Breast epithelium (tissue), 4 donors: Measurements from ENCODE around the gene VSNL1. TPM values are rescaled to one million over a fixed set of nuclear protein-coding genes. Genes with fewer than 3 reads are reported as not detected.

Source experiments
- DNase-seq, 2 donors: peaks; one replicate each; pipeline ENCODE4 v3.0.0-alpha.2; 2019; ENCODE audit warnings: low spot score in 2 of 2
- H3K27ac ChIP-seq, 2 donors: fragments of 200-600 bp; sonication (generic) in 1 of 2; one replicate each; pipeline ENCODE4 v1.5.1; 2016 to 2019; ENCODE audit warnings: mild to moderate bottlenecking in 1 of 2
- H3K27me3 ChIP-seq, 2 donors: fragments of 200-600 bp; sonication (generic) in 1 of 2; one replicate each; pipeline versions ENCODE4 v1.5.1 to v1.6.0; 2017 to 2019; ENCODE audit warnings: control low read depth in 1 of 2, mild to moderate bottlenecking in 1 of 2
- H3K36me3 ChIP-seq: fragments of 200-600 bp; one replicate; pipeline ENCODE4 v1.5.1; 2019
- H3K4me1 ChIP-seq, 2 donors: fragments of 200-600 bp; sonication (generic); one replicate each; pipeline ENCODE4 v1.5.1; 2016 to 2019; ENCODE audit warnings: control low read depth in 1 of 2
- H3K4me3 ChIP-seq, 3 donors: fragments of 200-600 bp; sonication (generic); 1 replicate in 2 of 3; 2 replicates in 1 of 3; pipeline ENCODE4 v1.5.1; 2016 to 2019; ENCODE audit warnings: mild to moderate bottlenecking in 3 of 3, moderate library complexity in 2 of 3
- H3K9me3 ChIP-seq, 2 donors: fragments of 200-600 bp; sonication (generic) in 1 of 2; one replicate each; pipeline ENCODE4 v1.5.1; 2016 to 2019; ENCODE audit warnings: control low read depth in 1 of 2
- POLR2A ChIP-seq: fragments of 450-650 bp; IDR thresholded peaks from one replicate; pipeline ENCODE4 v1.6.1; 2016; ENCODE audit warnings: antibody characterized with exemption, mild to moderate bottlenecking, moderate library complexity
- POLR2AphosphoS5 ChIP-seq, 3 donors: sonication (generic); formaldehyde crosslinking; IDR thresholded peaks; one replicate each; pipeline ENCODE4 v1.6.1; 2017; ENCODE audit warnings: antibody characterized with exemption in 3 of 3
- intact Hi-C: fragments of 100-400 bp; cut with DNase I; formaldehyde crosslinking; loops from one replicate; pipeline ENCODE4 v1.15.1; 2023; ENCODE audit warnings: low total_unique reads
- total RNA-seq, 3 donors: library from RNA; depleted of rRNA; stranded (reverse); fragments of >200 nt; gene quantifications; one replicate each; pipeline ENCODE4 v1.1.0, GENCODE V29; 2016
- TF ChIP-seq, protein P1 (sequence below), 3 donors: fragments of 450-650 bp; IDR thresholded peaks; one replicate each; pipeline ENCODE4 v1.5.1; 2016 to 2017; ENCODE audit warnings: antibody characterized with exemption in 3 of 3, mild to moderate bottlenecking in 3 of 3, moderate library complexity in 3 of 3

Gene VSNL1
- total RNA-seq, 3 donors from 2014 or later, result 0.80 to 6.9 (median 2.6) TPM

GRCh38 chr2:17660219-17660618 is 119.7 kb downstream of the VSNL1 start:
- no peak for TF ChIP-seq POLR2AphosphoS5 (IDR thresholded peaks at IDR 0.05)
- TF ChIP-seq POLR2A, result no peak
- TF ChIP-seq, protein P1, sequence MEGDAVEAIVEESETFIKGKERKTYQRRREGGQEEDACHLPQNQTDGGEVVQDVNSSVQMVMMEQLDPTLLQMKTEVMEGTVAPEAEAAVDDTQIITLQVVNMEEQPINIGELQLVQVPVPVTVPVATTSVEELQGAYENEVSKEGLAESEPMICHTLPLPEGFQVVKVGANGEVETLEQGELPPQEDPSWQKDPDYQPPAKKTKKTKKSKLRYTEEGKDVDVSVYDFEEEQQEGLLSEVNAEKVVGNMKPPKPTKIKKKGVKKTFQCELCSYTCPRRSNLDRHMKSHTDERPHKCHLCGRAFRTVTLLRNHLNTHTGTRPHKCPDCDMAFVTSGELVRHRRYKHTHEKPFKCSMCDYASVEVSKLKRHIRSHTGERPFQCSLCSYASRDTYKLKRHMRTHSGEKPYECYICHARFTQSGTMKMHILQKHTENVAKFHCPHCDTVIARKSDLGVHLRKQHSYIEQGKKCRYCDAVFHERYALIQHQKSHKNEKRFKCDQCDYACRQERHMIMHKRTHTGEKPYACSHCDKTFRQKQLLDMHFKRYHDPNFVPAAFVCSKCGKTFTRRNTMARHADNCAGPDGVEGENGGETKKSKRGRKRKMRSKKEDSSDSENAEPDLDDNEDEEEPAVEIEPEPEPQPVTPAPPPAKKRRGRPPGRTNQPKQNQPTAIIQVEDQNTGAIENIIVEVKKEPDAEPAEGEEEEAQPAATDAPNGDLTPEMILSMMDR (IDR thresholded peaks at IDR 0.05), result no peak
- no peaks in the 10 kb centered on the region for H3K27me3 ChIP-seq
- no peaks in the 10 kb centered on the region for H3K4me1 ChIP-seq
- no peak overlapping the region for H3K4me3 ChIP-seq
- no peak overlapping the region for H3K27ac ChIP-seq
- H3K9me3 ChIP-seq, result no peaks in the 10 kb centered on the region
- intact Hi-C loops, result no loop called here
- DNase-seq, result no peak
- no peaks in the 10 kb centered on the region for H3K36me3 ChIP-seq

GRCh38 chr2:17661460-17661859 is 121.0 kb downstream of the VSNL1 start:
- Histone ChIP-seq H3K4me1 (no peaks in the 10 kb centered on the region), H3K9me3 (no peaks in the 10 kb centered on the region), H3K36me3 (no peaks in the 10 kb centered on the region), H3K27ac (no peak overlapping the region), H3K4me3 (no peak overlapping the region), H3K27me3 (no peaks in the 10 kb centered on the region)
- intact Hi-C loops, result no loop called here
- no peak for DNase-seq
- TF ChIP-seq POLR2A, result no peak
- TF ChIP-seq POLR2AphosphoS5 (IDR thresholded peaks at IDR 0.05), result no peak
- TF ChIP-seq, protein P1 (IDR thresholded peaks at IDR 0.05), result no peak

- no peak overlapping the region for H3K4me3 ChIP-seq
- no peak overlapping the region for H3K27ac ChIP-seq
- intact Hi-C loops, result no loop called here
- no peaks in the 10 kb centered on the region for H3K9me3 ChIP-seq
- TF ChIP-seq POLR2A, result no peak
- TF ChIP-seq, protein P1 (IDR thresholded peaks at IDR 0.05), result no peak
- TF ChIP-seq POLR2AphosphoS5 (IDR thresholded peaks at IDR 0.05), result no peak
- H3K36me3 ChIP-seq, result no peaks in the 10 kb centered on the region
- no peaks in the 10 kb centered on the region for H3K4me1 ChIP-seq
- H3K27me3 ChIP-seq, result no peaks in the 10 kb centered on the region
- no peak for DNase-seq
Measured at GRCh38 chr2:17662723-17663122, 122.2 kb downstream of the VSNL1 start.

DNA sequence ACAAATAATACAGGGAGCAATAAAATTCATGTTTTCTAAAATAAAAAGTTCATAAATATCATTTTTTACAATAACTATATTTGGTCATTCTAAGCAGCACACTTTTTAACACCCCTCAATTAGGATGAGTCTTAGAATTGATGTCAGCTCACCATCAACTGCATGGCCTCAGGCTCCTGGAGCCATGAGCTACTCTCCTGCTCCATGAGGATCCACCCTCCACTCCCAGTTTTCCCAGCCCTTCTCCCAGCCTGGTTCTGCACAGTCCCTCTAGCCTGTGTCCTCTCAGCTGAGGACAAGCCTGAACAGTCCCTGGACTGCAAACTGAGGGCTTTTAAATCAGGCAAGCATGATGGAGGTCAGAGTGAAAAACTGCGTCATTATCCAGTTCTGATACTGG is 124.0 kb downstream of the VSNL1 start:
- no peak overlapping the region for H3K27ac ChIP-seq
- TF ChIP-seq POLR2A (no peak), POLR2AphosphoS5 (IDR thresholded peaks at IDR 0.05) (no peak)
- TF ChIP-seq, protein P1 (IDR thresholded peaks at IDR 0.05), result no peak
- intact Hi-C loops, result no loop called here
- H3K4me3 ChIP-seq, result no peak overlapping the region
- no peaks in the 10 kb centered on the region for H3K36me3 ChIP-seq
- DNase-seq, result no peak
- no peaks in the 10 kb centered on the region for H3K9me3 ChIP-seq
- H3K27me3 ChIP-seq, result no peaks in the 10 kb centered on the region
- H3K4me1 ChIP-seq, result no peaks in the 10 kb centered on the region

DNA sequence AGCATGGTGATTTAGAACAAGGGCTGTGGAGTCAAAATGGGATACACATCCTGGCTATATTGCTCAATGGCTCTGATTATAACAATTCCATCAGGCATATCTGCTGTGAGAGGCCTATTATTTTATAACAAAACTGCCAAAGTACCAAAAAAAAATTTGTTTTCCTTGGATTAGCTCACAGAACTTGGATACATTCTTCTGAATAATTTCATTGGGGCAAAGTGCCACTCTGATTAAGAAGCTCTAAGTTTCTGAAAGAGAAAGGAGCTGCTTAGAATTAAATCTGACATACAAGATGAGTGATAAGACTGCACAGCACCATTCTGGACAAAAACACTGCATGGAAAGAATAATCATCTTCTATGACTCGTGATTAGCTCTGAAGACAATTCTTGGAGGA is 127.4 kb downstream of the VSNL1 start:
- Histone ChIP-seq H3K27me3 (no peaks in the 10 kb centered on the region), H3K4me3 (no peak overlapping the region), H3K36me3 (no peaks in the 10 kb centered on the region), H3K4me1 (no peaks in the 10 kb centered on the region), H3K27ac (no peak overlapping the region), H3K9me3 (no peaks in the 10 kb centered on the region)
- DNase-seq, result no peak
- intact Hi-C loops, result no loop called here
- TF ChIP-seq POLR2A, result no peak
- no peak for TF ChIP-seq POLR2AphosphoS5 (IDR thresholded peaks at IDR 0.05)
- TF ChIP-seq, protein P1 (IDR thresholded peaks at IDR 0.05), result no peak
